Measurements from ENCODE around the gene GMDS. TPM values are rescaled to one million over a fixed set of nuclear protein-coding genes. Genes with fewer than 3 reads are reported as not detected.
A peak's percentile ranks its signal among the peaks of the same experiment; 100 is the strongest.

The GMDS gene
- total and polyA plus RNA-seq, 2 of the 4 experiments (the other 2 are of a cell fraction): 7.3 to 21.9 TPM

DNA sequence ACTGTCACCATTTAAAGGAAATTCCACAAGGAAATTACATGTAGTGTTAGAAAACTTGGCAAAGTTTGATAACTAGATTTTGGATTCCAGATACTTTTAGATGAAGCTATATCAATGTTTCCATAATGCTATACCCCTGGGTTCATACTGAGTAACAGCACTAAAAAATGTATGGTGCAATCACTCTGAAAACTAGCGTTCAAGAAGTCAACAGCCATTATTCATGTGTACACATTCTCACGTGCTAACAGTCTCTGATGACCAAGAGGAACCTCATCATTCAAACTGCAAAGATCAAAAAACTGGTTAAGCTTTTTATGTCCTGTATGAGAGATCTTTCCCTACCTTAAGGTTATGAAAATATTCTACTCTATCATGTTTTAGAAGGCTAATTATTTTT, 197.6 kb downstream of the GMDS start:
- dilution Hi-C loops (cut with HindIII; ENCODE audit: low sequenced_read_pairs, unreplicated experiment): no loop called here

More for the DNA sequence above, 197.6 kb downstream of the GMDS start:
- BruUV-seq (replicated peaks): no TSS peak
- H2BK120ac ChIP-seq (ENCODE audit: low read depth, low read length): no peak overlapping the region
- H2BK5ac ChIP-seq (ENCODE audit: low read depth, low read length, poor library complexity, severe bottlenecking): no peak overlapping the region
- POLR2A ChIA-PET (ENCODE audit: unreplicated experiment): no interaction called here
- H2AFZ ChIP-seq (replicated peaks; ENCODE audit: low read length, poor library complexity): no peak overlapping the region
- intact Hi-C loops (cut with micrococcal nuclease): no loop called here
- no peak overlapping the region for H3K27ac ChIP-seq (ENCODE audit: insufficient read depth, low read length)
- H3K36me3 ChIP-seq (ENCODE audit: control insufficient read depth, insufficient read depth, low read length): no peaks in the 10 kb centered on the region
- no peak overlapping the region for H2AK9ac ChIP-seq (replicated peaks; ENCODE audit: low read depth, low read length, poor library complexity)
- no peaks in the 10 kb centered on the region for H3K27me3 ChIP-seq (ENCODE audit: control insufficient read depth, insufficient read depth, low read length)
- H4K5ac ChIP-seq (ENCODE audit: low read depth, low read length): no peak overlapping the region
- H3K9ac ChIP-seq (ENCODE audit: low read depth, low read length): no peak overlapping the region
- CTCF ChIA-PET: no interaction called here
- no peak overlapping the region for H3K4me2 ChIP-seq (ENCODE audit: low read depth, low read length)
- H3K9me3 ChIP-seq (ENCODE audit: control insufficient read depth, insufficient read depth, low read length): no peaks in the 10 kb centered on the region
- no peak overlapping the region for H3K18ac ChIP-seq (ENCODE audit: low read depth, low read length)
- no peak overlapping the region for H3K4me3 ChIP-seq (ENCODE audit: insufficient read depth, low read depth, low read length)
- no peaks in the 10 kb centered on the region; a peak in 1 of 4 replicates for H3K79me1 ChIP-seq (ENCODE audit: low read depth in 1 of 2, low read length in 2 of 2)
- H3K14ac ChIP-seq (replicated peaks; ENCODE audit: low read depth, low read length): no peak overlapping the region
- no peak overlapping the region for H4K8ac ChIP-seq (ENCODE audit: low read depth in 2 of 2, low read length in 2 of 2)
- no peak overlapping the region for H3K4ac ChIP-seq (ENCODE audit: low read depth, low read length)
- ATAC-seq (ENCODE audit: low read depth): peak; percentile 46
- 14% methylated on average over 1 of the region's 2 CpGs; no CpG with 5 or more reads in 1 of the 2 experiments for WGBS, 2 experiments (ENCODE audit: extremely low coverage in 2 of 2, insufficient read length in 1 of 2)
- no peak overlapping the region for H2BK15ac ChIP-seq (ENCODE audit: low read depth, low read length)
- H2AK5ac ChIP-seq (ENCODE audit: low read depth, low read length): no peak overlapping the region
- H4K91ac ChIP-seq (ENCODE audit: insufficient read depth, low read depth, low read length): no peak overlapping the region
- TF ChIP-seq BHLHE40 (IDR thresholded peaks at IDR 0.05; ENCODE audit: low read depth, low read length): peak; percentile 81
- TF ChIP-seq NFE2L2 (IDR thresholded peaks at IDR 0.05; ENCODE audit: low read depth, low read length): no peak
- TF ChIP-seq RFX5 (IDR thresholded peaks at IDR 0.05; ENCODE audit: low read depth, low read length): no peak
- TF ChIP-seq CHD1 (IDR thresholded peaks at IDR 0.05; ENCODE audit: low read depth, low read length): no peak
- no peak for TF ChIP-seq RCOR1 (IDR thresholded peaks at IDR 0.05; ENCODE audit: insufficient replicate concordance, low read length)
- no peak for TF ChIP-seq POLR2A (IDR thresholded peaks at IDR 0.05; ENCODE audit: low read depth, low read length)
- no peak for TF ChIP-seq FOS (IDR thresholded peaks at IDR 0.05; ENCODE audit: low read depth, low read length)
- TF ChIP-seq SMC3 (IDR thresholded peaks at IDR 0.05; ENCODE audit: low read depth, low read length): no peak
- no peak for TF ChIP-seq RAD21 (IDR thresholded peaks at IDR 0.05; ENCODE audit: low read length)
- TF ChIP-seq, protein P1, sequence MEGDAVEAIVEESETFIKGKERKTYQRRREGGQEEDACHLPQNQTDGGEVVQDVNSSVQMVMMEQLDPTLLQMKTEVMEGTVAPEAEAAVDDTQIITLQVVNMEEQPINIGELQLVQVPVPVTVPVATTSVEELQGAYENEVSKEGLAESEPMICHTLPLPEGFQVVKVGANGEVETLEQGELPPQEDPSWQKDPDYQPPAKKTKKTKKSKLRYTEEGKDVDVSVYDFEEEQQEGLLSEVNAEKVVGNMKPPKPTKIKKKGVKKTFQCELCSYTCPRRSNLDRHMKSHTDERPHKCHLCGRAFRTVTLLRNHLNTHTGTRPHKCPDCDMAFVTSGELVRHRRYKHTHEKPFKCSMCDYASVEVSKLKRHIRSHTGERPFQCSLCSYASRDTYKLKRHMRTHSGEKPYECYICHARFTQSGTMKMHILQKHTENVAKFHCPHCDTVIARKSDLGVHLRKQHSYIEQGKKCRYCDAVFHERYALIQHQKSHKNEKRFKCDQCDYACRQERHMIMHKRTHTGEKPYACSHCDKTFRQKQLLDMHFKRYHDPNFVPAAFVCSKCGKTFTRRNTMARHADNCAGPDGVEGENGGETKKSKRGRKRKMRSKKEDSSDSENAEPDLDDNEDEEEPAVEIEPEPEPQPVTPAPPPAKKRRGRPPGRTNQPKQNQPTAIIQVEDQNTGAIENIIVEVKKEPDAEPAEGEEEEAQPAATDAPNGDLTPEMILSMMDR (conservative IDR thresholded peaks at IDR 0.05; ENCODE audit: low read depth, low read length): no peak
- peak; percentile 71 for TF ChIP-seq CEBPB (IDR thresholded peaks at IDR 0.05; ENCODE audit: low read depth, low read length)
- TF ChIP-seq, protein P2, sequence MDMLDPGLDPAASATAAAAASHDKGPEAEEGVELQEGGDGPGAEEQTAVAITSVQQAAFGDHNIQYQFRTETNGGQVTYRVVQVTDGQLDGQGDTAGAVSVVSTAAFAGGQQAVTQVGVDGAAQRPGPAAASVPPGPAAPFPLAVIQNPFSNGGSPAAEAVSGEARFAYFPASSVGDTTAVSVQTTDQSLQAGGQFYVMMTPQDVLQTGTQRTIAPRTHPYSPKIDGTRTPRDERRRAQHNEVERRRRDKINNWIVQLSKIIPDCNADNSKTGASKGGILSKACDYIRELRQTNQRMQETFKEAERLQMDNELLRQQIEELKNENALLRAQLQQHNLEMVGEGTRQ (IDR thresholded peaks at IDR 0.05; ENCODE audit: low read depth, low read length): no peak
- TF ChIP-seq MXI1 (IDR thresholded peaks at IDR 0.05; ENCODE audit: borderline replicate concordance, low read depth, low read length): no peak
- H3K23ac ChIP-seq (ENCODE audit: low read depth, low read length): no peak overlapping the region
- no peaks in the 10 kb centered on the region for H3K4me1 ChIP-seq (ENCODE audit: control insufficient read depth, insufficient read depth, low read length)
- no peaks in the 10 kb centered on the region for H4K20me1 ChIP-seq (ENCODE audit: insufficient read depth, low read length)
- H3K56ac ChIP-seq (ENCODE audit: extremely low read depth, insufficient read depth, low read length): no peak overlapping the region
- no peak overlapping the region for H2BK20ac ChIP-seq (ENCODE audit: low read depth, low read length)
- DNase-seq: peak; percentile 47
- in situ Hi-C loops (cut with MboI; ENCODE audit: low sequenced_read_pairs): no loop called here
- no peaks in the 10 kb centered on the region for H3K9me1 ChIP-seq (ENCODE audit: insufficient read depth, low read length)
